ENCODE results near the gene CTXND1.

The CTXND1 gene

GRCh38 chr15:80210611-80211573, 41.1 kb downstream of the CTXND1 start:
- no peak for DNase-seq (ENCODE audit: low read depth in 2 of 2)

- no peak for DNase-seq (ENCODE audit: low read depth in 2 of 2)
These were observed 43.0 kb downstream of the CTXND1 start for GRCh38 chr15:80208758-80209734.

GRCh38 chr15:80207887-80208286, 44.1 kb downstream of the CTXND1 start:
- no peak for DNase-seq (ENCODE audit: low read depth in 2 of 2)

- no peak for DNase-seq (ENCODE audit: low read depth in 2 of 2)
These were observed 47.8 kb downstream of the CTXND1 start for GRCh38 chr15:80204231-80204630.

GRCh38 chr15:80203361-80203885, 48.6 kb downstream of the CTXND1 start:
- no peak for DNase-seq (ENCODE audit: low read depth in 2 of 2)

GRCh38 chr15:80202641-80203360, 49.2 kb downstream of the CTXND1 start:
- no peak for DNase-seq (ENCODE audit: low read depth in 2 of 2)

- no peak for DNase-seq (ENCODE audit: low read depth in 2 of 2)
These were observed 50.0 kb downstream of the CTXND1 start for GRCh38 chr15:80202016-80202315.

- no peak for DNase-seq (ENCODE audit: low read depth in 2 of 2)
These were observed 50.6 kb downstream of the CTXND1 start for GRCh38 chr15:80201256-80202015.

GRCh38 chr15:80199869-80200268, 52.1 kb downstream of the CTXND1 start:
- no peak for DNase-seq (ENCODE audit: low read depth in 2 of 2)

GRCh38 chr15:80199366-80199765, 52.6 kb downstream of the CTXND1 start:
- no peak for DNase-seq (ENCODE audit: low read depth in 2 of 2)

GRCh38 chr15:80194914-80195313, 57.1 kb downstream of the CTXND1 start:
- no peak for DNase-seq (ENCODE audit: low read depth in 2 of 2)

GRCh38 chr15:80194186-80194585, 57.8 kb downstream of the CTXND1 start:
- no peak for DNase-seq (ENCODE audit: low read depth in 2 of 2)

- DNase-seq (ENCODE audit: low read depth in 2 of 2), result no peak
These were observed 60.0 kb downstream of the CTXND1 start for GRCh38 chr15:80191897-80192595.

GRCh38 chr15:80191198-80191597, 60.8 kb downstream of the CTXND1 start:
- DNase-seq (ENCODE audit: low read depth in 2 of 2), result no peak

GRCh38 chr15:80188251-80188650, 63.8 kb downstream of the CTXND1 start:
- no peak for DNase-seq (ENCODE audit: low read depth in 2 of 2)

- no peak for DNase-seq (ENCODE audit: low read depth in 2 of 2)
These were observed 65.4 kb downstream of the CTXND1 start for GRCh38 chr15:80186597-80186996.

- DNase-seq (ENCODE audit: low read depth in 2 of 2), result no peak
These were observed 65.9 kb downstream of the CTXND1 start for GRCh38 chr15:80186066-80186465.

- DNase-seq (ENCODE audit: low read depth in 2 of 2), result no peak
These were observed 66.9 kb downstream of the CTXND1 start for GRCh38 chr15:80185152-80185551.

GRCh38 chr15:80184554-80184953, 67.5 kb downstream of the CTXND1 start:
- no peak for DNase-seq (ENCODE audit: low read depth in 2 of 2)

GRCh38 chr15:80183886-80184285, 68.1 kb downstream of the CTXND1 start:
- DNase-seq (ENCODE audit: low read depth in 2 of 2), result no peak
